Right cardiac atrium (tissue), 5 donors: Measurements from ENCODE around the gene EXOC3. TPM values are rescaled to one million over a fixed set of nuclear protein-coding genes. Genes with fewer than 3 reads are reported as not detected.

Source experiments
- ATAC-seq, 2 donors: fragments of 200-7000 bp; cut with Tn5 transposase; one replicate each; pipeline versions ENCODE4 v1.8.0 to v1.9.1; 2020; ENCODE audit warnings: moderate library complexity in 2 of 2, mild to moderate bottlenecking in 1 of 2
- DNase-seq, 3 donors: peaks; one replicate each; pipeline ENCODE4 v3.0.0-alpha.2; 2020
- H3K27ac ChIP-seq: one replicate; pipeline ENCODE4 v1.5.1; 2013; ENCODE audit warnings: mild to moderate bottlenecking, low read length, control low read depth, moderate library complexity
- H3K27me3 ChIP-seq: one replicate; pipeline ENCODE4 v1.6.1; 2013; ENCODE audit not compliant: control insufficient read depth, insufficient read depth
- H3K4me1 ChIP-seq: one replicate; pipeline ENCODE4 v1.6.1; 2013; ENCODE audit warnings: low read length; ENCODE audit not compliant: control insufficient read depth, insufficient read depth
- H3K4me3 ChIP-seq: one replicate; pipeline ENCODE4 v1.5.1; 2013; ENCODE audit warnings: low read length, control low read depth
- H3K9me3 ChIP-seq: one replicate; pipeline ENCODE4 v1.6.1; 2013; ENCODE audit warnings: low read length; ENCODE audit not compliant: control insufficient read depth
- WGBS: extraction: QIAGEN DNeasy Blood & Tissue Kit; methylation state at CpG from one replicate; pipeline ENCODE4 v1.1.7; 2013; 5-methylcytosine and 5-hydroxymethylcytosine counted together
- intact Hi-C, 4 donors: fragments of 100-400 bp; cut with DNase I; formaldehyde crosslinking; loops; one replicate each; pipeline versions ENCODE4 v1.11.0 to v1.14.0; 2022 to 2023
- polyA plus RNA-seq: library from polyadenylated mRNA; stranded (reverse); fragments of 200-250 nt; gene quantifications from one replicate; pipeline ENCODE4 v1.2.3, GENCODE V29; 2013
- total RNA-seq, 4 donors: library from RNA; stranded (reverse); fragmentation: NEBNext Ultra II Directional; extraction: Animal tissue kit (Norgen Biotek cat#: 25700); gene quantifications; one replicate each; pipeline ENCODE4 v1.2.1, GENCODE V29; 2021
- donor health status: healthy with polysubstance abuse.
- donor health status: DM: no; HTN: yes; CAD: no.
- donor health status: DM: no; HTN: no; CAD: no.
- donor health status: DM: no; HTN: yes; CAD: no; lungs with severe emphysema.
- donor health status: DM: yes; HTN: yes; CAD: no.

EXOC3 gene
- total and polyA plus RNA-seq, 5 donors = 30.1 to 50.2 (median 46.5) TPM

GRCh38 chr5:435156-435790 lies 7.7 kb upstream of the EXOC3 start:
- intact Hi-C loops = no loop called here
- ATAC-seq (no peak), DNase-seq (no peak)
- no peaks in the 10 kb centered on the region for H3K27me3 ChIP-seq
- H3K4me3 ChIP-seq = no peak overlapping the region
- no peak overlapping the region for H3K27ac ChIP-seq
- no peaks in the 10 kb centered on the region for H3K9me3 ChIP-seq
- H3K4me1 ChIP-seq = no peaks in the 10 kb centered on the region
- WGBS = 83% methylated on average over 27 of the region's 27 CpGs

- no peaks in the 10 kb centered on the region for H3K9me3 ChIP-seq
- no peaks in the 10 kb centered on the region for H3K4me1 ChIP-seq
- WGBS = 82% methylated on average over 18 of the region's 18 CpGs
- no peak overlapping the region for H3K4me3 ChIP-seq
- ATAC-seq (peak in 1 of 2 donors; percentile 28), DNase-seq (no peak)
- intact Hi-C loops = no loop called here
- no peaks in the 10 kb centered on the region for H3K27me3 ChIP-seq
- no peak overlapping the region for H3K27ac ChIP-seq
These were observed 6.9 kb upstream of the EXOC3 start for GRCh38 chr5:435961-436640.

- H3K27ac ChIP-seq = no peak overlapping the region
- H3K9me3 ChIP-seq = no peaks in the 10 kb centered on the region
- no peak overlapping the region for H3K4me3 ChIP-seq
- no peaks in the 10 kb centered on the region for H3K27me3 ChIP-seq
- WGBS = 63% methylated on average over 5 of the region's 5 CpGs
- DNase-seq (no peak), ATAC-seq (no peak)
- no peaks in the 10 kb centered on the region for H3K4me1 ChIP-seq
- intact Hi-C loops = no loop called here
These were observed 6.4 kb upstream of the EXOC3 start for GRCh38 chr5:436641-436975.

- whole genome bisulfite sequencing = 45% methylated on average over 18 of the region's 18 CpGs
- intact Hi-C loops = no loop called here
- Histone ChIP-seq H3K27me3 (no peaks in the 10 kb centered on the region), H3K4me3 (no peak overlapping the region), H3K4me1 (no peaks in the 10 kb centered on the region), H3K9me3 (no peaks in the 10 kb centered on the region), H3K27ac (no peak overlapping the region)
- ATAC-seq (no peak), DNase-seq (no peak)
These were observed 5.7 kb upstream of the EXOC3 start for GRCh38 chr5:437281-437771.

- no peak for ATAC-seq
- Histone ChIP-seq H3K27ac (no peak overlapping the region), H3K4me1 (no peaks in the 10 kb centered on the region), H3K9me3 (no peaks in the 10 kb centered on the region), H3K27me3 (no peaks in the 10 kb centered on the region), H3K4me3 (no peak overlapping the region)
- 66% methylated on average over 14 of the region's 14 CpGs for WGBS
- DNase-seq = no peak
- intact Hi-C loops = no loop called here
These were observed 4.4 kb upstream of the EXOC3 start for GRCh38 chr5:438481-438981.

- intact Hi-C loops = no loop called here
- ATAC-seq (no peak), DNase-seq (no peak)
- no peak overlapping the region for H3K4me3 ChIP-seq
- peaks cover 3% of the 10 kb centered on the region for H3K4me1 ChIP-seq
- no peak overlapping the region for H3K27ac ChIP-seq
- H3K27me3 ChIP-seq = no peaks in the 10 kb centered on the region
- 90% methylated on average over 8 of the region's 8 CpGs for WGBS
- no peaks in the 10 kb centered on the region for H3K9me3 ChIP-seq
These were observed 3.8 kb upstream of the EXOC3 start for GRCh38 chr5:439181-439580.

- DNase-seq = no peak
- Histone ChIP-seq H3K4me1 (peaks cover 3% of the 10 kb centered on the region), H3K9me3 (no peaks in the 10 kb centered on the region), H3K4me3 (no peak overlapping the region), H3K27me3 (no peaks in the 10 kb centered on the region), H3K27ac (no peak overlapping the region)
- intact Hi-C loops = no loop called here
- WGBS = 78% methylated on average over 14 of the region's 14 CpGs
- ATAC-seq = no peak
These were observed 3.3 kb upstream of the EXOC3 start for GRCh38 chr5:439636-440035.

DNA sequence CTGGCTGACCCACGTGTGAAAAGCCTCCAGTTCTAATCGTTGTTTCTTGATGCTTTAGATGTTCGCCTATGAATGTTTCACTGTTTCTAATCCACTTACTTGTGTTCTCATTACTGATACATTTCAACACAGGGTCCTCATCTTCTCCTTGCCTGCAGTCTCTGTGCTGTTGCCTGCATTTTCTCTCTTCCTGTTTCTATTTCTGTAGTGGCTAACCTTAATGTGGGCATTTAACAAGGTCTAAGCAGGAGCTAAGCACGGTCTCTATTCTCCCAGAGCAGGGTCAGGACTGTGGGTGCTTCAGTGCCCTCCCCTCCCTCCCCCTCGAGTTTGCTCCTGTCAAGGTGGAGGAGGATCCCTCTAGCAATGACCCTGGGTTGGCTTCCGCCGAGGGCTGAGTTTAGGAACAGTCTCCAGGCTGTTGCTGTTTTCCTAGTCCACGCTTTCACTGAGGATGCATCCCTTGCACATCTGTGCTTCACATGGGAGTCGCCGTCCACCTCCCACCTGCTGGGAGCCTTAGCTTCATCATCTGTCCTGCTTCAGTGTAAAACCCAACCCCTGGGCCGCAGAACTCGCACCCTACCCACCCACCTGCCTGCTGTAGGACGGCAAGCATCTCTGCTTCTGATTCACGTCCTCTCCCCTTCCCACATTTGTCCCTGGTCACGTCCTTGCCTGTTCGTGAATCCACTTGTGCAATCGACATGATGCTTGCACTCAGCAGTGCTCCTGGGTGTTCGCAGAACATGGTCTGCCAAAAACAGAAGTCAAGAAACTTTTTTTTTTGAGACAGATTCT lies 2.4 kb upstream of the EXOC3 start:
- Histone ChIP-seq H3K4me3 (no peak overlapping the region), H3K9me3 (no peaks in the 10 kb centered on the region), H3K27me3 (no peaks in the 10 kb centered on the region), H3K27ac (no peak overlapping the region), H3K4me1 (peaks cover 3% of the 10 kb centered on the region)
- DNase-seq (no peak), ATAC-seq (no peak)
- WGBS = 72% methylated on average over 18 of the region's 18 CpGs
- intact Hi-C loops = no loop called here

DNA sequence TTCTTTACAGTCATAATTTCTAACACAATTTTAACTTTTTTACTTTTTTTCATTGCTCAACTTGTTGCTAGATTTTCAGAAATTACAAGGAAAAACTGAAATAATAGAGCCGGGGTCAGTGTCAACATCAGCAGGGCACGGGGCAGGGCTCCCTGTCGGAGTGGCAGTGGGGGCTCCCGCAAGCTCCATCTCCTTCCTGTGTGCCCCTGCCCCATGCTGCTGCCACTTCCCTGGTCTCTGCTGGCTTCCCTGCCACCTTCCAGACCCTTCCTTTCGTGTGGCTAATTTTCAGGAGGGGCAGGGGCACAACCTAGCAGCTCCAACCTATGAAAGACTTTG lies 1.0 kb upstream of the EXOC3 start:
- no peak overlapping the region for H3K27ac ChIP-seq
- peak overlapping the region; percentile 82 for H3K4me3 ChIP-seq
- intact Hi-C loops = no loop called here
- WGBS = 91% methylated on average over 5 of the region's 5 CpGs
- ATAC-seq (no peak), DNase-seq (no peak)
- H3K9me3 ChIP-seq = no peaks in the 10 kb centered on the region
- H3K4me1 ChIP-seq = peaks cover 3% of the 10 kb centered on the region
- no peaks in the 10 kb centered on the region for H3K27me3 ChIP-seq

DNA sequence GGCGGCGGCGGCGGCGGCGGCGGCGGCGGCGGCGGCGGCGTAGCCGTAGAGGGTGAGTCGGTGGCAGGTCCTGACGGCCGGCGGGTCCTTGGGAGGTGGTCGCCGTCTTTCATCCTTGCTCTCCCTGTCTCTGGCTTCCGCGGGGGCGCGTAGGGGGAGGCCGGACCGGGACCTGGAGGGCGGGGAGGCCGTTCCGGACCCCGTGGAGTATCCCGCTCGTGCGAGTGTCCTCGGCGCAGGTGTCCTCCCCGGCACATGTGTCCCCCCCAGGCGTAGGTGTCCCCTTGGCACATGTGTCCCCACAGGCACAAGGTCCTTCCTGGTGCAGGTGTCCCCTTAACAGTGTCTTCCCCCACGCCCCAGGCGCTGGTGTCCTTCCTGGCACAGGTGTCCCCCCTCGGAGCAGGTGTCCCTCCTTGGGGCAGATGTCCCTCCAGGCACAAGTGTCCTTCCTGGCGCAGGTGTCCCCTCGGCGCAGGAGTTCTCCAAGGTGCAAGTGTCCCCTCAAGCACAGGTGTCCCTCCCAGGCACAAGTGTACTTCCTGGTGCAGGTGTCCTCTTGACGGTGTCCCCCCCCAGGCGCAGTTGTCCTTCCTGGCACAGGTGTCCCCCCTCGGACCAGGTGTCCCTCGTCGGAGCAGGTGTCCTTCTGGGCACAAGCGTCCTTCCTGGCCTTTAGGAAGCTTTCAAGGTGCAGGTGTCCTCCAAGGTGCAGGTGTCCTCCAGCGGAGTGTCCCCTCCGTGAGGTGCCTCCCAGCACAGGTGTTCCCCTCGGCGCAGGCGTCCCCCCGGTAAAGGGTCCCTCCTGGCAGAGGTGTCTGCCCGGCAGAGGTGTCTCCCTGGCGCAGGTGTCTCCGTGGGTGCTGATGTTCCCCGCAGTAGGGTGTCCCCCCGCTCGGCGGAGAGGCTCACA lies 519 bp downstream of the EXOC3 start:
- H3K4me1 ChIP-seq = peaks cover 3% of the 10 kb centered on the region
- H3K27me3 ChIP-seq = no peaks in the 10 kb centered on the region
- no peaks in the 10 kb centered on the region for H3K9me3 ChIP-seq
- intact Hi-C loops = no loop called here
- H3K4me3 ChIP-seq = peak overlapping the region; percentile 82
- WGBS = 21% methylated on average over 54 of the region's 62 CpGs
- ATAC-seq = peak; percentile 22 to 39
- DNase-seq = peak in 1 of 3 donors; percentile 79
- no peak overlapping the region for H3K27ac ChIP-seq
